LNCAP (cell line): ENCODE results near the gene NRP2.

Experiments
- CTCF ChIP-seq: fragments of 450-650 bp; IDR thresholded peaks from 2 replicates; pipeline ENCODE4 v1.5.1; 2017; ENCODE audit warnings: mild to moderate bottlenecking

NRP2 gene

GRCh38 chr2:205682239-205682970, at the start of gene NRP2:
TSS of gene NRP2 (plus strand) at chr2:205682501. CDS start at chr2:205683291, 790 bp downstream.
- TF ChIP-seq CTCF, result no peak

- no peak for TF ChIP-seq CTCF
These were observed 48.3 kb upstream of the NRP2 start for GRCh38 chr2:205633994-205634393.

GRCh38 chr2:205636549-205637319, 45.6 kb upstream of the NRP2 start:
- TF ChIP-seq CTCF, result no peak

GRCh38 chr2:205637320-205637602, 45.0 kb upstream of the NRP2 start:
- no peak for TF ChIP-seq CTCF

- no peak for TF ChIP-seq CTCF
These were observed 44.4 kb upstream of the NRP2 start for GRCh38 chr2:205637779-205638503.

- TF ChIP-seq CTCF, result no peak
These were observed 41.6 kb upstream of the NRP2 start for GRCh38 chr2:205640716-205641115.

GRCh38 chr2:205642599-205643356, 39.5 kb upstream of the NRP2 start:
- TF ChIP-seq CTCF, result no peak
